Progenitor cell of endocrine pancreas (in vitro differentiated cells): ENCODE results near the gene TFDP1. TPM values are rescaled to one million over a fixed set of nuclear protein-coding genes. Genes with fewer than 3 reads are reported as not detected.

Experiments
- DNase-seq: peaks from one replicate; pipeline ENCODE4 v3.0.0; 2021; ENCODE audit warnings: low spot score; ENCODE audit not compliant: unreplicated experiment
- H3K27ac Mint-ChIP-seq: 2 replicates; pipeline ENCODE4 v1.8.0; 2021; ENCODE audit warnings: mild to moderate bottlenecking, moderate library complexity, mixed read lengths
- H3K27me3 Mint-ChIP-seq: 2 replicates; pipeline ENCODE4 v1.8.0; 2021; ENCODE audit warnings: mixed read lengths
- H3K36me3 Mint-ChIP-seq: 2 replicates; pipeline ENCODE4 v1.8.0; 2022; ENCODE audit warnings: mixed read lengths; ENCODE audit not compliant: insufficient read depth
- H3K4me1 Mint-ChIP-seq: 2 replicates; pipeline ENCODE4 v1.8.0; 2021; ENCODE audit warnings: low read depth, mixed read lengths
- H3K4me3 Mint-ChIP-seq: 2 replicates; pipeline ENCODE4 v1.8.0; 2021; ENCODE audit warnings: low read depth, mild to moderate bottlenecking, moderate library complexity, mixed read lengths
- H3K9me3 Mint-ChIP-seq: 2 replicates; pipeline ENCODE4 v1.8.0; 2021; ENCODE audit warnings: low read depth, mixed read lengths
- total RNA-seq: library from RNA; stranded (reverse); gene quantifications from 2 replicates; pipeline ENCODE4 v1.2.1, GENCODE V29; 2021
- TF ChIP-seq, protein P1 (sequence below): fragments of 200-600 bp; sonication (generic); IDR thresholded peaks from one replicate; pipeline ENCODE4 v1.5.0; 2021; ENCODE audit warnings: antibody characterized with exemption, mild to moderate bottlenecking; ENCODE audit not compliant: unreplicated experiment

The TFDP1 gene
- total RNA-seq, 1 donor from 2014 or later = 58.2 TPM

DNA sequence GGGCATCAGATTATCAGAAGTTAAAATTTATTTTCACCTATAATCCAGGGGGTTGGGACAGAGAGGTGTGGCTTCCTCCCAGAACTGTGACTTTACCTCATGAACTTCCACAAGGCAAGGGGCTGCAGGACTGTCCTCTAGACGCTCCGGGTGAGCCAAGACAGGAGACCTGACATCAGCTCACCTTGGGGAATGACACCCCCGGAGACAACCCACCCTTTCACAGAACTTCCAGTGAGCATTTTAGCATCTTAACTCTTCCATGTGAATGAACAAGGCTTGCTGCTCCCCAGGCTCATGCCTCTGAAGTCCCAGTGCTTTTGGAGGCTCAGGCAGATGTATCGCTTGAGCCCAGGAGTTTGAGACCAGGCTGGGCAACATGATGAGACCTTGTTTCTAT lies 29.4 kb upstream of the TFDP1 start:
- H3K27ac Mint-ChIP-seq = no peak overlapping the region
- peaks cover 3% of the 10 kb centered on the region for H3K36me3 Mint-ChIP-seq
- DNase-seq = no peak

DNA sequence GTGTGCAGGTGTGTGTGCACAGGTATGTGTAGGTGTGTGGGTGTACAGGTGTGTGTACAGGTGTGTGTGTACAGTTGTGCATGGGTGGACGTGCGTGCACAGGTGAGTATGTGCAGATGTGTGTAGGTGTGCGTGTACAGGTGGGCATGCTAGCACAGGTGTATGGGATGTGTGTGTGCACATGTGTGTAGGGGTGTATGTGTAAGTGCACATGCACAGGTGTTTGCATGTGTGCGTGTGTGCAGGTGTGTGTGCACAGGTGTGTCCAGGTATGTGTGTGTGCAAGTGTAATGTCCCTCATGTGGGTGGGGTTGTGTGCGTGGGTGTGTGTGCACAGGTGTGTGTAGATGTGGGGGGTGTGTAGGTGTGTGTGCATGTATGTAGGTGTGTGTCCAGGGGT lies 27.5 kb upstream of the TFDP1 start:
- Mint-ChIP-seq H3K27me3 (no peaks in the 10 kb centered on the region), H3K9me3 (no peaks in the 10 kb centered on the region), H3K4me3 (no peak overlapping the region), H3K4me1 (no peaks in the 10 kb centered on the region), H3K36me3 (no peaks in the 10 kb centered on the region), H3K27ac (no peak overlapping the region)
- TF ChIP-seq, protein P1, sequence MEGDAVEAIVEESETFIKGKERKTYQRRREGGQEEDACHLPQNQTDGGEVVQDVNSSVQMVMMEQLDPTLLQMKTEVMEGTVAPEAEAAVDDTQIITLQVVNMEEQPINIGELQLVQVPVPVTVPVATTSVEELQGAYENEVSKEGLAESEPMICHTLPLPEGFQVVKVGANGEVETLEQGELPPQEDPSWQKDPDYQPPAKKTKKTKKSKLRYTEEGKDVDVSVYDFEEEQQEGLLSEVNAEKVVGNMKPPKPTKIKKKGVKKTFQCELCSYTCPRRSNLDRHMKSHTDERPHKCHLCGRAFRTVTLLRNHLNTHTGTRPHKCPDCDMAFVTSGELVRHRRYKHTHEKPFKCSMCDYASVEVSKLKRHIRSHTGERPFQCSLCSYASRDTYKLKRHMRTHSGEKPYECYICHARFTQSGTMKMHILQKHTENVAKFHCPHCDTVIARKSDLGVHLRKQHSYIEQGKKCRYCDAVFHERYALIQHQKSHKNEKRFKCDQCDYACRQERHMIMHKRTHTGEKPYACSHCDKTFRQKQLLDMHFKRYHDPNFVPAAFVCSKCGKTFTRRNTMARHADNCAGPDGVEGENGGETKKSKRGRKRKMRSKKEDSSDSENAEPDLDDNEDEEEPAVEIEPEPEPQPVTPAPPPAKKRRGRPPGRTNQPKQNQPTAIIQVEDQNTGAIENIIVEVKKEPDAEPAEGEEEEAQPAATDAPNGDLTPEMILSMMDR = no peak
- DNase-seq = no peak

More for the DNA sequence above, 29.4 kb upstream of the TFDP1 start:
- no peaks in the 10 kb centered on the region for H3K27me3 Mint-ChIP-seq
- peaks cover 8% of the 10 kb centered on the region for H3K4me1 Mint-ChIP-seq
- H3K9me3 Mint-ChIP-seq = no peaks in the 10 kb centered on the region
- H3K4me3 Mint-ChIP-seq = no peak overlapping the region
- TF ChIP-seq, protein P1 = no peak

DNA sequence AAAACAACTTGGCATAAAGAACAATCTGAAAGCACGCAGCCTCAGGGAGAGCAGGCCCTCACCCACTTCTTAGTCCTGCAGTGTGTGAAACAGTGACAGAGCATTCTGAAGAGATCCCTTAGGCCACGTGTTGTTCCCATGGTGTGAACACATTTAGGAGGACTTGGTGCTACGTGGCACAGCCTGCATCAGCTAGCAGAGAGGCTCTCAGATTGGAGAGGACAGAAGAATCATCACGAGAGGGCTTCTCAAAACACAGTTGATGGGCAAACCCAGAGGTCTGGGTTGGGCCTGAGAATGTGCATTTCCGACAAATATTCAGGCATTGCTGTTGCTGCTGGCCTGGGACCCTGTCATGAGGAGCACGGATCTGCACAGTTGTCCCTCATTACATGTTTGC lies 26.1 kb upstream of the TFDP1 start:
- DNase-seq = no peak
- TF ChIP-seq, protein P1 = no peak
- Mint-ChIP-seq H3K9me3 (no peaks in the 10 kb centered on the region), H3K36me3 (no peaks in the 10 kb centered on the region), H3K27me3 (no peaks in the 10 kb centered on the region), H3K4me1 (peaks cover 1% of the 10 kb centered on the region), H3K27ac (no peak overlapping the region), H3K4me3 (no peak overlapping the region)

DNA sequence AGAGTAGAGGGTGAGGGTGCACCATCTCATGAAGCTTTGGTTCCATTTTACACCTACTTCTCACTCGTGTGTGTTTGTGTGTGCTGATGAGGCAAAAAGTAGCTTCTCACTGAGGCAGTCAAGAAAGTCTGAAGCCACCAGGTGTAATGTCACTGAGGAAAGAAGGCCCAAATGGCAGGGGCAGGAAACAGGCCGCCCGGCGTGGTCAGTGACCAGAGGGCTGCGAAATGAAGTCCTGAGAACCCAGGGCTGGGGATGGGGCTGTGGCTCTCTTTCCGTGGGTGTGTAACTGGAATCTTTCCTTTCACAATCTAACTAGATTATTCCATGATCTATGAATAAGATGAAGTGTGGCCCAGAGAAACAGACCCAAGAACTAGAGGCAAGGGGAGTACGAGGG lies 25.5 kb upstream of the TFDP1 start:
- no peaks in the 10 kb centered on the region for H3K36me3 Mint-ChIP-seq
- TF ChIP-seq, protein P1 = no peak
- peaks cover 2% of the 10 kb centered on the region for H3K27me3 Mint-ChIP-seq
- H3K27ac Mint-ChIP-seq = peak overlapping the region; percentile 15
- H3K4me1 Mint-ChIP-seq = peaks cover 1% of the 10 kb centered on the region
- no peaks in the 10 kb centered on the region for H3K9me3 Mint-ChIP-seq
- no peak for DNase-seq
- H3K4me3 Mint-ChIP-seq = no peak overlapping the region

DNA sequence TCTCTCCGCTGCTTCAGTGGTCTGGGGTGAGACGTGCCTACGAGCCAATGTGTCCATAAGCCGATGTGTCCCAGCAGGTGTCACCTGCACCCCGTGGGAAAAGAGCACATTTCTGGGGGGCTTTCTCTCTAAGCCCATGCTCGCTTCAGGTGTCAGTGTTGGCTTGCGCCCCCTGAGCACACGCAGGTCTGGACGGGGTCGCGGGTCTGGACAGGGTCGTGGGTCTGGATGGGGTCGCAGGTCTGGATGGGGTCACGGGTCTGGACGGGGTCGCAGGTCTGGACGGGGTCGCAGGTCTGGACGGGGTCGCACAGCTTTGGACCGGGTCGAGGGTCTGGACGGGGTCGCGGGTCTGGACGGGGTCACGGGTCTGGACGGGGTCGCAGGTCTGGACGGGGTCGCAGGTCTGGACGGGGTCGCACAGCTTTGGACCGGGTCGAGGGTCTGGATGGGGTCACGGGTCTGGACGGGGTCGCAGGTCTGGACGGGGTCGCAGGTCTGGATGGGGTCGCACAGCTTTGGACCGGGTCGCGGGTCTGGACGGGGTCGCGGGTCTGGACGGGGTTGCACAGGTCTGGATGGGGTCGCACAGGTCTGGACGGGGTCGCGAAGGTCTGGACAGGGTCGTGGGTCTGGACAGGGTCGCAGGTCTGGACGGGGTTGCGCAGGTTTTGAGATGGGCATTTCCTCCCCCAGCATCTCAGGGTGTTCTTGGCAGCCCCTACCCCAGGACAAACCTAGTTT lies 24.5 kb upstream of the TFDP1 start:
- Mint-ChIP-seq H3K36me3 (no peaks in the 10 kb centered on the region), H3K4me3 (no peak overlapping the region), H3K27me3 (peaks cover 4% of the 10 kb centered on the region), H3K27ac (no peak overlapping the region), H3K9me3 (no peaks in the 10 kb centered on the region), H3K4me1 (peaks cover 1% of the 10 kb centered on the region)
- TF ChIP-seq, protein P1 = no peak
- no peak for DNase-seq
